GM19452 (cell line): ENCODE measurements around the gene SEPTIN11.

Experiments
- ATAC-seq: cut with Tn5 transposase; IDR thresholded peaks from one replicate; pipeline ENCODE4 v1.9.1; 2021; ENCODE audit not compliant: unreplicated experiment

Gene SEPTIN11

DNA sequence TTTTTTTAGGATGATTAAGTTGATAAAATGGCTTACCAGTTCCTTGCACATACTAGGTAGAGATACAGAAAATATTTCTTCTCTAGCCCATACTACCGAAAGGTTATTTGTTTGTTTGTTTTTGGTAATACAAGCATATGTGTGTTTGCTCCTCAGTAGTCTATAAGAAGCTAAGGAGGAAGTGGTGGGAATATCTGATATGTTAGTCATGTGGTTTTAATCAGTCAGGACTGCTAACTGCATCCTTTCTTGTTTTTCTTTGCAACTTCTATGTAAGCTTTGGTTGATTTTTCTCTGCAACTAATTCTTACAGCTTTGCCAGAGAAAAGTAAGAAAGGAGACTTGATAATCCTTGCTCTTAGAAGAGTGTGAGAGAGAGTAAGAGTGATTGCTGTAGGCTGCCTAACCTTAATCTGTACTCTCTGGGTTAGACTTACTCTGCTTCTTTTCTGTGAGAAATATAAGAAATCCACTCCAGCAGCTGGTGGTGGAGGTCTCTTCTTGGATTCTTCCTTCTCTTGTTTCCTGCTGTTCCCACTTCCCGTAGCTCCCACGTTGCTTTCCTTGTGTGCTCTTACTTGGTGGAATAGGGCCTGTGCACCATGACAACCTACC, 28.3 kb downstream of the SEPTIN11 start:
- no peak for ATAC-seq

DNA sequence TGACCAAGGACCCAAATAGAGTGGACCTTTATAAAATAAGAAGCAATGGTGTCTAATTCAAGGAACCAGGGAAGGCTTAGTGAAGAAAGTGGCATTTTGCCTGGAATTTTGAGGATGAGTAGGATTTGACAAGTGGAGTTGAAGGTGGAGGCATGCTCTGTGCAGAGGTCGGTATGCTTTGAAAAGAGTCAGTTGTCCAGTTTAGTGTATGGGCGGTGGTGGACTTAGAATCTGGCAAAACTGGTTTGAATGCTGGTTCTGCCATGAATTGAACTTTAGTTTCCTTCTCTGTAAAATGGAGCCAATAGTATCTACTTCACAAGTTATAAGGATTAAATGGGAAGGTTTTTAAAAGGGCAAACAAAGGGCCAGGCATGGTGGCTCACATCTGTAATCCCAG, 29.7 kb downstream of the SEPTIN11 start:
- no peak for ATAC-seq

DNA sequence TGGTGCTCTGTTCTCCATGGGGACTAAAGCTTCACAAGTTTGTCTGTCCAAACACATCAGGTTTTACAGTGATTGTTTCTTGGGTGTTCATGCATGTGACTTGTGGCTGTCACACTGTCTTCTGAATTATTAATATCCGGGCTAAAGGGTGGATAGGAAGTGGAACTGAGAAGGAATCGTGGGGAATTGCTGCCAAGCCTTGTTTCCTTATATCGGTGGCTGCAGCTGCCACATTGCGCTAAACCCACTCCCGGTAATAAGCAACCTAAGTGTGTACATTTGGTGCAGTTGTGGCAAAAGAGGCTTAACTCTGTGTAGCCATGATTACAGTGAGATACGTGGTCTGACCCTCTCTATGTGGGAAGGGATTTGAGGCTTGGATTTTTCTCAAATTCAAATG, 30.7 kb downstream of the SEPTIN11 start:
- no peak for ATAC-seq

DNA sequence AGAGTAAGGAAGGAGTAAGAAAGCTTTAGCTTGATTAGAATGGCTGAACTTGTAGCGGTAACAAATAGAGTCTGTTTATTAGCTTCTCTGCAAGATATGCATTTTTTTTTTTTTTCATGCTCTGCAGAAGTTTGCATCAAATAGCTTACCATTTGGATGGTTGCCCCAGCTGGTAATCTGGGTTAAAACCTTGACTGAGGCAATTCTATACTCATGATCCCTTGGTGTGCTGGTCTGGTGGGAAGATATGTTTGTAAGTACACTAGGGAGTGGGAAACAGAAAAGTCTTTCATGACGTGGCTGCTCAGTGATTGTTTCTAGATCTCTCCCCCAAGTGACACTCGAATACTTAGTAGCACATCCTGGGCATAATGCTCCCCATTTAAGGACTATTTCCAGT, 32.1 kb downstream of the SEPTIN11 start:
- ATAC-seq = no peak

DNA sequence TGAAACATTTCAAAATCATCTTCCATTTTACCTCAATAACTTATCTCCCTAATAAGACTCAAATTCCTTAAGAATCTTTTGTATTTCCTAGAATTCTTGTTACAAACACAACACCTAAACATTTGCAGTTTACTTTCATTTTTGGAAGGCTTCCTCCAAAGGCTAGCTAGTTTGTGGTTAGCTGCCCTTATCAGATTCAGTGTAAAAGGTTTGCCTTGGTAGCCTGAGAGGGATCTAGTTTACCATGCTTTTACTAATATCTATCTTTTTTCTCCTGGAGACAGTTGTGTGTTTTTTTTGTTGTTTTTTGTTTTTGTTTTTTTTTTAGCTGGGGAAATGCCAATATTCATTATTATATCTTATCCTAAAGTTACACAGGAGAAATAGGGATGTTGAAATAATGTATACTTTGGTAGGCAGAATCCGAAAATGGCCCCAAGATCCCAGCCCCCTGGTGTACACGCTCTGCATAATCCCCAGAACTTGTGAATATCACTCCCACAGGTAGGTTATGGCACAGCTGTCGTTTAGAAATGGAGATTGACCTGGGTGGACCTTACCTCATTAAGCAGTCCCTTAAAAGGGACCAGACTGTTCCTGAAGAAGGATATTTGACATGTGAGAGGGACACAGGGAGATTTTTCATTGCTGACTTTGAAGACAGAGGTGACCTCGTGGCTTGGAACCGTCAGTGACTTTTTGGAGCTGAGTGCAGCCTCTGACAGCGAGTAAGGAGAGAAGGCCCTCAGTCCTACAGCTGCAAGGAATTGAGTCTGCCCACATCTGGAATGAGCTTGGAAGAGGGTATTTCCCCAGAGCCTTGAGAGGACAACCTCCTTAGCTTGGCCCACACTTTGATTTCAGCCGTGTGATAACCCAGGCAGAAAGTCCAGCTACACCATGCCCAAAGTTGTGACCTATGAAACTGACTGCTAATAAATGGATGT, 33.4 kb downstream of the SEPTIN11 start:
- no peak for ATAC-seq

DNA sequence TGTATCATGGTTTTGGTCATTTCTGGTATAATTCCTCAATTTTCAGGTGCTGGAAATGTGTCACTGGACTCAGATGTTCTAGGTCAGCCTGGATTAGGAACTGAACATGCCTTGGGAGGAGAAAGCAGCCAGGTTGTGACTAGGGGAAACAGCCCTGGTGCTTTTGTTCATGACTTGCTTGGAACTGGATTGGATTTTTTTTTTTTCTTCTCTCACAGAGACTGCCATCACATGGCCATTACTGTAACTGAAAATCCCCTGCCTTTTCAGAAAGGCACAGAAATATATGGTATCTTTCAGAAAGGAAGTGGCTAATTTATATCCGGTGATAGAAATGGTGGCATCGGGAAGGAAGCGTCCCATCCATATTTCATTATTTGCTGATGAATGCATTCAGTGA, 34.6 kb downstream of the SEPTIN11 start:
- peak; percentile 73 for ATAC-seq

DNA sequence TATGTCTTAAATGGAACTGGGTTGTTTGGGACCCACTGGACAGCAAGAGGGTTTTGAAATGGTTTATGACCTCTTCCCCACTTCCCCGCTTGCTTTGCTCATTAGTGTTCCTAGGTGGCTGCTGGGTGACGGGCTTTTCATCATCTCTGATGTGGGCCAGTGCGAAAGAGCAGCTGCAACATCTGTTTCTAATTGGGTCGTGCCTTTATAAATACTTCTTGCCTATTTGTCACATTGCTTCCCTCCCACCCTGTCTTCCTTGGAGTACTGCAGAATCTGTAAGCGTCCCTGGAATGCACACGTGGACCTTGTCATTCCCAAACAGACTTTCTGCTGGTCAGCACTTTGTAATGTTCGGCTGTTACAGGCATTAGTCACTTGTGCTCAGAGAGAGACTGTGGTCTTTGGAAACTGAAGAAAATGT, 35.2 kb downstream of the SEPTIN11 start:
- ATAC-seq = no peak

DNA sequence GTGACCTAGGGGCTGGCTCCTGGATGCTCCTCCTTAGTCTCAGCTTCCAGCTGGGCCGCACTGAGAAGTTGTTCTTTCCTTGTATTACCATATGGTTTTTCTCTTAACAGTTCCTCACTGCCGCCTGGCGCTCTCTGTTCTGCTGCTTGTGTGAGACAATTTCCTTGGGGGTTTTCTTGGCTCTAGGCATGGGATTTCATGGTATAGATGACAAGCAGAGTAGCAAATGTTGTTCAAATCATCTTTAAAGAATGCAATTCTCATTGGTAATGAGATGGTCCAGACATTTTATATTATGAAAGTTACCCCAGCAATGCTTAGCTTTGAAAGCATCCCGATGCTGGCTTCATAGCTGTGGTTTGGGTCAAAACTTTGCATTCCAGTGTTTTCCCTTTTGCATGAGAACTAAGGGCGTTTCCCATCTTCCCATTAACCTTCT, 37.6 kb downstream of the SEPTIN11 start:
- ATAC-seq = no peak

DNA sequence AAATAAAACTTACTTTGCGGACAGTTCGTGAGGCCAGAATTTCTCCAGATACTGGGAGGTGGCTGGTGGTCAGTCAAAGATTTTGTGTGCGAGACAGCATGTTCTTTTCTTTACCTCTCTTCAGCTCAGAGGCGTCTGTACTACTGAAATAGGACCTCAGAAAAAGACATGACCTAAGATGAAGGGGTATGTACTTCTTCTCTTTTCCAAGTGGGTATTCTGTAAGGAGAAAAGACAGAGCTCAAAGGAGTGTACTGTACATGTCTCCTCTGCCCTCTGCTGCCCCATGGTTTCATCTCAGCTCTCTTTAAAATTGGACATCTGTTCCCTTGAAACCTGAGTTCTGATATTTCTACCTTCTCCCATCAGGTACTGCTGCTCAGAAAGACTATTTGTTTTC, 38.1 kb downstream of the SEPTIN11 start:
- no peak for ATAC-seq

DNA sequence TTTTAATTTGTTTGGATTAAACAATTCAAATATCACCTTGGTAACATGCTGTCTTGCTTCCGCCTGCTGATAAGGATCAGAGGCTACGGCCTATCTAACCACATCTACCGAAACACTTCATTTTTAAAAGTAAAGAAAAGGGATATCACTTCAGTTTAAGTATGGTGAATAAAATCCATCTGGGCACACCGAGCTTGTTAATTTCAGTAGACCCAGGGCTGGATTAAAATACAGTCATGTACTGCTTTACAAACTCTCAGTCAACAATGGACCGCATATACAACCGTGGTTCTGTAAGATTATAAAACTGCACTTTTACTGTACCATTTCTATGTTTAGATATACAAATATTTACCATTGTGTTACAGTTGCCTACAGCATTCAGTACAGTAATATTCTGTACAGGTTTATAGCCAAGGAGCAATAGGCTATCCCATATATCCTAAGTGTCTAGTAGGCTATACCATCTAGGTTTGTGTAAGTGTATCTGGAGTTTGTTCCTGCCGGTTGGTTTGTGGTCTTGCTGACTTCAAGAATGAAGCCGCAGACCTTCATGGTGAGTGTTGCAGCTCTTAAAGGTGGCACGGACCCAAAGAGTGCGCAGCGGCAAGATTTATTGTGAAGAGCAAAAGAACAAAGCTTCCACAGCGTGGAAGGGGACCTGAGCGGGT, 40.0 kb downstream of the SEPTIN11 start:
- ATAC-seq = no peak

DNA sequence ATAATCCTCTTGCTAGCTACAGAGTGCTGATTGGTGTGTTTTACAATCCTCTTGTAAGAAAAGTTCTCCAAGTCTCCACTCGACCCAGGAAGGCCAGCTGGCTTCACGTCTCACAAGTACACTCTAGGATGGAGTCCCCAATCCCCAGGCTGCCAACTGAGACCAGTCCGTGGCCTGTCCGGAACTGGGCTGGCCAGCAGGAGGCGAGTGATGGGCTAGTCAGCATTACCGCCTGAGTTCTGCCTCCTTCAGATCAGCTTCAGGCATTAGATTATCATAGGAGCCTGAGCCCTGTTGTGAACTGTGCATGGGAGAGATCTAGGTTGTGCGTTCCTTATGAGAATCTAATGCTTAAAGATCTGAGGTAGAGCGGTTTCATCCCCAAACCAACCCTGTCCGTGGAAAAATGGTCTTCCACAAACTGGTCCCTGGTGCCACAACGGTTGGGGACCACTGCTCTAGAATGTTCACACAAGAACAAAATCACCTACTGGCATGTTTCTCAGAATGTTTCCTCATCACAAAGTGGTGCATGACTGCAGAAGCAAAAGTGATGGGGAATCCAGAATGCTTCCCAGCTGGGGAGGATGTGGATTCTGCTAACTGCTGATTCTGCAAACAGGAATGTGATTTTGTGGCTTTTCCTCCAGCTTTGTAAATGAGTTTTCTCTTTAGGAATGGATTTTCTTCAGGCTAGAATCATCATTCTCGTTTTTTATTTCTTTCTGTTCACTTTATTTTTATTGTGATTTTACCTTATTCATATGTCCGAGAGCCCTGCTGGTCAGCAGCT, 40.9 kb downstream of the SEPTIN11 start:
- no peak for ATAC-seq

DNA sequence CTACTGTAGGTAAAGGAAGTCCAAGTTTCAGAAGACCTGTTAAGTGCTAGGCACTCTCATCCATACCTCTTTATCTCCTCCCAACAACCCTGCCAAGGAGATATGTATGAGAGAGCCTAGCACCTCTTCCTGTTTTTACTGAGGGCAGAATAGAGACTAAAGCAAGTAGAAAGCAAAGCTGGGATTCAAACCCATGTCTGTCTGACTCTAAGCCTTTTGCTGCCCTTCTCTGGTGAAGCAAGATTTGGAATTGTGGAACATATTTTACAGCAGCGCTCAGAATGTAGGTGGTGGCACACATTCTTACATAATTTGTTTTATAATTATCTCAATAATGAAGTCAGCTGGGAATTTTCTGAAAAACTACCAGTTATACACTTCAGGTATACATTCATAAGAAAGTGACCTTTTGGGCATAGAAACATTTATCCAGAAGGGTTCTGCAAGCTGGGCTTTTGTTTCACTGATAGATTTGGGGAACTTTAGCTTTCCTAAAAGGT, 41.7 kb downstream of the SEPTIN11 start:
- ATAC-seq = no peak

DNA sequence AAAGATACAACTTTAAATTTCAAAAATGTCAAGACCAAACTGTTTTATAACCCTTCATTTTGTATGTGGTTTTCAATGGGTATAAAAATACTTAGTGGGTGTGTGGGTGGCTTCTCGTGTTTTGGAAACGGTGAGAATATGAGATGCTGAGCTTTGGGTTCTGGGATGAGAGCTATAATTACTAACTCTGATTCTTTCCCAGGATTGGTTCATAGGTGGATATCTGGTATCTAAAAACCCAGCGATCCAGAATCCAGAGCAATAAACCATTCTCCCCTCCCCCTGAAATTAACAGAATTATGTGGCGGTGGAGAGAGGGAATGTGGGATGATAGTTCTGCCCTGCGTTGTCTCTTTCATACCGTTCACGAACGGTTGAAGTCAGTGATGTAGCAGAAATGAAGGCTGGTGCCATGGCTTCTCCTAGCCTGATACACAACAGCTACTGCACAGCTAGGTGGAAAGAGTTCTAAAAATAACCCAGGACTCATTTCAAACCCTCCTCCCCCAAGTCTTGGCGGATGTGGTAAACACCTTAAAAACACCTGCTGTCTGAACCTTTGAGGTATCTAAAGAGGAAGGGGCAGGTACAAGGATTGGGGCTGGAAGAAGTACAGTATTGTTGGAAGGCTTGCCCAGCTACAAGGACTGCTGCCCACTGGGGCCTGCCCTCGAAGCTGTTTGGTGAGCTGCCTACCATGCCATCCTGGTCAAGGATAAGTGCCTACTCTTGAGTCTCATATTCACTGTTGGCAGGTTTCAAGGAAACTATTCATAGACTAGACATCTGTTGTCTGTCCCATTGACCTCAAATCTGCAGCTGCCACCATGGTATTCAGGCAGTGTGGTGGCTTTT, 44.5 kb downstream of the SEPTIN11 start:
- ATAC-seq = peak; percentile 92

DNA sequence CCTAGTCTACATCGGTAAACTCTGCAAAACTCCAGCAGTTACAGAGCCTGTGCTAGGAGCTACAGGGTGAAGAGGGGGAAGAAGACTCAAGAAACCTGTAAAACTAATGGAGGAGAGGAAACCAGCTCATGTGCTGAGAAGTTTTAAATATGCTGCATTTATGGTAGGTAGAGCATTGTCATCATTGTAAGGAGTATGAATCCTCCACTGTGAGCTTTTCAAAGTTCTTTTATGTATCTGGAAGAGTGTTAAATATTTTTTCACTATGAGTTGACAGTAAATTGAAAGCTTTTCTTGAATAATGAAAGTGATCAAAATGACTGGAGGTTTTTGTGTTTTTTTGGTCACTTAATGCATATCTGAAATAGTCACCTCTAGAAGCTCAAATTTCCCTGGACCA, 46.2 kb downstream of the SEPTIN11 start:
- ATAC-seq = no peak

DNA sequence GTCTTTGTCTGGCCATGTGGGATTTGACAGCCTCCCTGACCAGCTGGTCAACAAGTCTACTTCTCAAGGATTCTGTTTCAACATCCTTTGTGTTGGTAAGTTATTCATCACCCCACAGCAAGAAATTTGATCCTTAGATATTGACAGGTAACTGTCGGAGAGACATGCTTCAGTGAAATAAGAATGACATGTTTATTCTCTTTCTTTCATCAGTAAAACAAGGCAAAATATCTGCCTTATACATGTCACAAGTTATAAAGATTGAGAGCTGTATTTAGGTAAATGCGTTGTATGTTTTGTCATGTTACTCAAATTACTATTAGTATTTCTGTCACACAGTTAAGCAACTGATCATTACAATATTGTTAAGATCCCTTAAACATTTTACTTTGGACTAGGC, 46.9 kb downstream of the SEPTIN11 start:
- no peak for ATAC-seq

DNA sequence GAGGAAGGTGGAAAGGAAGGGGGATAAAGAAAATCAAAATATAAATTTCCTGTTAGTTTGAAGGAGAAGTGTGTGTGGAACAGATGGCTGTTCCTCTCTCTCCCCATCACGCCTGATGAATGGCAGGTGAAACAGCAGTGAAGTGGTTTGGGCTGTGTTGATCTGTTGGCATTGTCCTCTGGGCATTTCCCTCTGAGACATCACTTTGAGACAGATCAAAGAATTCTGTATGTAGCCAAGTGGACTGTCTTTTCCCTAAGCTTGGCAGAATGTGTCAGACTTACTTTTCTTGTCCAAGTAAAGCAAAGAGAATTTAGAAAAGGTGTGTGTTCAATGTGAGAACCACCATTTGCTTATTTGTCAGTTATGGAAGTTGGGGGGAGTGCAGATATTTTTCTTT, 47.5 kb downstream of the SEPTIN11 start:
- no peak for ATAC-seq

DNA sequence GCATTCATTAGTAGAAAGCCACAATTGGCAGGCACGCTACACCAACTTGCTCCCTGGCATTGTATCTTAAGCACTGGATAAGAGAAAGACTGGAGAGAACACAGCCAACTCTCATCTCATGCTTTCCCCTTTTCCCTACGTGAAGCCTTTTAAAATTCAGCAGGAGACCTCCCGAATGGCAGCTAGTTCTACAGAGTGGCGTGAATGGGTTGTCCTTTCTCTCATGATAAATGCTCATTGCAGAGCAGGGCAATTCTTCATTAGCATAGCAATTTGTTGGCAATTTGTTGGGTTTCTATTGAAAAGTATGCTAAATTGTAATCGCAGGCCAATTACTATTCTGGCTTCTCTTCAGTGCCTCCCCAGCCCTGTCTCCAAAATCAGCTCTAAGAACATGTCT, 48.0 kb downstream of the SEPTIN11 start:
- ATAC-seq = no peak

DNA sequence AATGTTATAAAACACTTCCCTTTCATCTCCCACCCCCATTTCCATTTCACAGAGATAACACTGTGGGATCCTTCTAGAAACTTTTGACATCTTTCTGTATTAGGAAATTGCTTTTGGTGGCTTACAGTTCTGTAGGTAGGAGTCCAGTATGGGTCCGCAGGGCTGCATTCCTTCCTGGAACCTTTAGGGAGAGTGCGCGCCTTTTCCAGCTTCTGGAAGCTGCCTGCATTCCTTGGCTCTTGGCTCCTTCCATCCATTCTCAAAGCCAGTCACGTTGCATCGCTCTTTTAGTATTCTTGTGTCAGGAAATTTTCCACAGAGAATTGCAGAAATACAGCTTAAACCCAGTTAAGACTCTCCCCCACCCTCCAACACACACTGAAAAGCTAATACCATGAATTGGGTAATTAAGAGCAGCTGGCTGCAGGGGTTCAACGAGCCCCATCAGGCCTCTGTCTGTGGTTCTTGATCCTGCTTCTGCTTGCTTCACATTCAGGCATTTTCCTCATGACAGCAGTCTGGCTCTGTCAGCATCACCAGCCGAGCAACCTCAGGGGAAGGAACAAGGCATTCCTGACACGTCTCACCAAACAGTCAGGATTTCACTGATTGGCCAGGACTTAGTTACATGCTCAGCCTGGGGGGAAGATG, 48.8 kb downstream of the SEPTIN11 start:
- no peak for ATAC-seq
